Measurements from ENCODE around the gene HSPB7.

DNA sequence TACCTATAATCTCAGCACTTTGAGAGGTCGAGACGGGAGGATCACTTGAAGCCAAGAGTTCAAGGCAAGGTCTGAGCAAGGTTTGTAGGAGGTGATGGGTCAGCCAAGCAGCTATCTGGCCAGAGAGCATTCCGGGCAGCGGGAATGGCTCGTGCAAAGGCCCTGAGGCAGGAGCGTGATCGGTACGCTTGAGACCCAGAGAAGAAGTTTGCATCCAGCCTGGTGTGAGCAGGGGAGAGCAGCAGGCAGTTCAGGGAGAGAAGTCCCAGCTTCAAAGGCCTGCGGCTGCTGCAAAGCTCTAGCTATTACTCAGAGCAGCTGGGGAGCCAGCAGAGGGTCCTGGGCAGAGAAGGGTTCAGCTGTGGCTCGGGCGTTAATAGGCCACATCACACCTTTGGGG, 18.9 kb downstream of the HSPB7 start:
- TF ChIP-seq, protein P1, sequence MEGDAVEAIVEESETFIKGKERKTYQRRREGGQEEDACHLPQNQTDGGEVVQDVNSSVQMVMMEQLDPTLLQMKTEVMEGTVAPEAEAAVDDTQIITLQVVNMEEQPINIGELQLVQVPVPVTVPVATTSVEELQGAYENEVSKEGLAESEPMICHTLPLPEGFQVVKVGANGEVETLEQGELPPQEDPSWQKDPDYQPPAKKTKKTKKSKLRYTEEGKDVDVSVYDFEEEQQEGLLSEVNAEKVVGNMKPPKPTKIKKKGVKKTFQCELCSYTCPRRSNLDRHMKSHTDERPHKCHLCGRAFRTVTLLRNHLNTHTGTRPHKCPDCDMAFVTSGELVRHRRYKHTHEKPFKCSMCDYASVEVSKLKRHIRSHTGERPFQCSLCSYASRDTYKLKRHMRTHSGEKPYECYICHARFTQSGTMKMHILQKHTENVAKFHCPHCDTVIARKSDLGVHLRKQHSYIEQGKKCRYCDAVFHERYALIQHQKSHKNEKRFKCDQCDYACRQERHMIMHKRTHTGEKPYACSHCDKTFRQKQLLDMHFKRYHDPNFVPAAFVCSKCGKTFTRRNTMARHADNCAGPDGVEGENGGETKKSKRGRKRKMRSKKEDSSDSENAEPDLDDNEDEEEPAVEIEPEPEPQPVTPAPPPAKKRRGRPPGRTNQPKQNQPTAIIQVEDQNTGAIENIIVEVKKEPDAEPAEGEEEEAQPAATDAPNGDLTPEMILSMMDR (optimal IDR thresholded peaks at IDR 0.05 in 1 of 3, IDR thresholded peaks at IDR 0.05 in 1 of 3, conservative IDR thresholded peaks at IDR 0.05 in 1 of 3; ENCODE audit: extremely low read depth in 1 of 3, insufficient read depth in 2 of 3, low read length in 3 of 3), result no peak
- TF ChIP-seq EZH2 (IDR thresholded peaks at IDR 0.05; ENCODE audit: low read length), result no peak
